ENCODE data around the gene ANO1.

ANO1 gene

GRCh38 chr11:70183483-70184176, 105.5 kb downstream of the ANO1 start:
- no peaks in the 10 kb centered on the region for H3K9me3 ChIP-seq (ENCODE audit: control insufficient read depth, low read length)
- no peaks in the 10 kb centered on the region for H3K36me3 ChIP-seq (ENCODE audit: control insufficient read depth, insufficient read depth, low read length)
- DNase-seq: no peak
- no peaks in the 10 kb centered on the region for H3K4me1 ChIP-seq (ENCODE audit: control insufficient read depth, insufficient read depth, low read length, poor library complexity, severe bottlenecking)
- no peak overlapping the region for H3K4me3 ChIP-seq (ENCODE audit: insufficient read depth, low read depth, low read length, poor library complexity, severe bottlenecking)
- no peak overlapping the region for H3K27ac ChIP-seq (ENCODE audit: insufficient read depth, low read length, poor library complexity, severe bottlenecking)
- H3K27me3 ChIP-seq (replicated peaks; ENCODE audit: control insufficient read depth, insufficient read depth, low read length, poor library complexity, severe bottlenecking): no peaks in the 10 kb centered on the region

- Histone ChIP-seq H3K9me3 (ENCODE audit: control insufficient read depth, low read length) (no peaks in the 10 kb centered on the region), H3K27me3 (replicated peaks; ENCODE audit: control insufficient read depth, insufficient read depth, low read length, poor library complexity, severe bottlenecking) (no peaks in the 10 kb centered on the region), H3K4me3 (ENCODE audit: insufficient read depth, low read depth, low read length, poor library complexity, severe bottlenecking) (no peak overlapping the region), H3K27ac (ENCODE audit: insufficient read depth, low read length, poor library complexity, severe bottlenecking) (no peak overlapping the region), H3K4me1 (ENCODE audit: control insufficient read depth, insufficient read depth, low read length, poor library complexity, severe bottlenecking) (no peaks in the 10 kb centered on the region), H3K36me3 (ENCODE audit: control insufficient read depth, insufficient read depth, low read length) (no peaks in the 10 kb centered on the region)
- no peak for DNase-seq
Observed at GRCh38 chr11:70184396-70184795, 106.3 kb downstream of the ANO1 start.

DNA sequence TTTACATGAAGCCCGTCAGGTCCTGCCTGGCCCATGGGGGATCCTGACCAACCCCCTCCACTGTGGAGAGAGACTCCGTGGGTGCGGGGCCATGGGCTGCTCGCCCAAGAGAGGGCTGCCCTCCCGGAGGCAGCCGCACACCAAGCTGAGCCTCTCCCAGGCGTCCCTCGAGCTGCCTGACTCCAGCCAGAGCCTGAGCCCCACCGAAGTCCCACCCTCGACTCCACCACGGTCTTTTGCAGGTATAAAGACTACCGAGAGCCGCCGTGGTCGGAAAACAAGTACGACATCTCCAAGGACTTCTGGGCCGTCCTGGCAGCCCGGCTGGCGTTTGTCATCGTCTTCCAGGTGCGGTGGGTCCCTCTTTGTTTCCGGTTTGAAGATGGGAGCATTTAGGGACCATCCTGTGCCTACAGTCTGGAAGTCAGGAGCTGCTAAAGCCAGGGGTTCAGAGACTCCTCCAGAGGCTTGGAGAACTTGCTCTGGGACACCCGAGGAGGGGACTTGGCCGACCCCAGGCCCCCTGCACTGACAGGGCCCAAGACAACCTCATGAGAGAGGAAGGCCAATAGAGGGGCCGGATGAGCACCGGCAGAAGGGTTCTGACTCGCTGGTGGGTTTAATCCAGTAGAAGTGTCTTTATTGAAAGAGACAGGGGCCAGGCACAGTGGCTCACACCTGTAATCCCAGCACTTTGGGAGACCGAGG, 107.4 kb downstream of the ANO1 start:
- Histone ChIP-seq H3K9me3 (ENCODE audit: control insufficient read depth, low read length) (no peaks in the 10 kb centered on the region), H3K27me3 (replicated peaks; ENCODE audit: control insufficient read depth, insufficient read depth, low read length, poor library complexity, severe bottlenecking) (no peaks in the 10 kb centered on the region), H3K36me3 (ENCODE audit: control insufficient read depth, insufficient read depth, low read length) (no peaks in the 10 kb centered on the region), H3K4me3 (ENCODE audit: insufficient read depth, low read depth, low read length, poor library complexity, severe bottlenecking) (no peak overlapping the region), H3K27ac (ENCODE audit: insufficient read depth, low read length, poor library complexity, severe bottlenecking) (no peak overlapping the region), H3K4me1 (ENCODE audit: control insufficient read depth, insufficient read depth, low read length, poor library complexity, severe bottlenecking) (no peaks in the 10 kb centered on the region)
- DNase-seq: no peak

DNA sequence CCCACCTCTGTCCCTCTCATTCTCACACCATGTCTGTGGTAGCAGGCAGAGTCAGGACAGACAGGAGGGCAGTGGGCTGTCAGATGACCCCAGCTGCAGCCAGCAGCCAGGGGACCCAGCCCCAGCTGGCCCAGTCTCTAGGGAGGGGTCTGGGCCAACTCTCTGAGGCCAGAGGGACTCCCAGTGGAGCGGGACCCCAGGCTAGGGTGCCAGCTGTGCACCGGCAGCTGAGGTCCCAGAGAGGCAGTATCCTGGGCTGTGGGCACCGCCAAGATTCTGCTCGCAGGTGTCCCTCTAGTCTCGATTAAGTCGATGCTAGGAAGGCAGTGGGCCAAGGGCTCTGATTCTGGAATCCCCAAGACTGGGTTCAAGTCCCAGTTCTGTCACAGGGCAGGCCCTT, 108.3 kb downstream of the ANO1 start:
- H3K27ac ChIP-seq (ENCODE audit: insufficient read depth, low read length, poor library complexity, severe bottlenecking): no peak overlapping the region
- no peaks in the 10 kb centered on the region for H3K36me3 ChIP-seq (ENCODE audit: control insufficient read depth, insufficient read depth, low read length)
- no peaks in the 10 kb centered on the region for H3K9me3 ChIP-seq (ENCODE audit: control insufficient read depth, low read length)
- H3K27me3 ChIP-seq (replicated peaks; ENCODE audit: control insufficient read depth, insufficient read depth, low read length, poor library complexity, severe bottlenecking): no peaks in the 10 kb centered on the region
- no peak overlapping the region for H3K4me3 ChIP-seq (ENCODE audit: insufficient read depth, low read depth, low read length, poor library complexity, severe bottlenecking)
- H3K4me1 ChIP-seq (ENCODE audit: control insufficient read depth, insufficient read depth, low read length, poor library complexity, severe bottlenecking): peaks cover under 1% of the 10 kb centered on the region
- DNase-seq: no peak

DNA sequence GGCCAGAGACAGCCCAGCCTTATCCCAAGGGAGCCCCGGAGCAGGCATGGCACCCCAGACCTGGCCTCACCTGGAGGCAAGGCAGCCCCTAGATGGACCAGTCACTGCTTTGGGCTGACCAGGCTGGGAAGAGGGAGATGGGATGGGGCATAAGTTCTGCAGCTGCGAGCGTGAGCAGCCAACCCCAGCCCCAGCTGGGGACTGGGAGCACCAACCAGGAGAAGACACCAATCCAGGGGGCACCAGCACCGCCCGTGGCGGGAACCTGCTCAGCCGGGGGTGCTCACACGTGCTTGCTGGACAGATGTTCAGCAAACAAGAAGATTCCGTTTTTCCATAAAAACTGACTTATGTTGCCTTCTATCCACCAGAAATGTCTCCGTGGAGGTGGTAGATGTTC, 108.8 kb downstream of the ANO1 start:
- Histone ChIP-seq H3K9me3 (ENCODE audit: control insufficient read depth, low read length) (no peaks in the 10 kb centered on the region), H3K27me3 (replicated peaks; ENCODE audit: control insufficient read depth, insufficient read depth, low read length, poor library complexity, severe bottlenecking) (no peaks in the 10 kb centered on the region), H3K4me3 (ENCODE audit: insufficient read depth, low read depth, low read length, poor library complexity, severe bottlenecking) (no peak overlapping the region), H3K27ac (ENCODE audit: insufficient read depth, low read length, poor library complexity, severe bottlenecking) (no peak overlapping the region), H3K4me1 (ENCODE audit: control insufficient read depth, insufficient read depth, low read length, poor library complexity, severe bottlenecking) (peaks cover 4% of the 10 kb centered on the region), H3K36me3 (ENCODE audit: control insufficient read depth, insufficient read depth, low read length) (no peaks in the 10 kb centered on the region)
- no peak for DNase-seq

- H3K36me3 ChIP-seq (ENCODE audit: control insufficient read depth, insufficient read depth, low read length): no peaks in the 10 kb centered on the region
- no peaks in the 10 kb centered on the region for H3K27me3 ChIP-seq (replicated peaks; ENCODE audit: control insufficient read depth, insufficient read depth, low read length, poor library complexity, severe bottlenecking)
- peaks cover 4% of the 10 kb centered on the region for H3K4me1 ChIP-seq (ENCODE audit: control insufficient read depth, insufficient read depth, low read length, poor library complexity, severe bottlenecking)
- no peak for DNase-seq
- no peak overlapping the region for H3K27ac ChIP-seq (ENCODE audit: insufficient read depth, low read length, poor library complexity, severe bottlenecking)
- no peaks in the 10 kb centered on the region for H3K9me3 ChIP-seq (ENCODE audit: control insufficient read depth, low read length)
- H3K4me3 ChIP-seq (ENCODE audit: insufficient read depth, low read depth, low read length, poor library complexity, severe bottlenecking): no peak overlapping the region
Observed at GRCh38 chr11:70187771-70188170, 109.7 kb downstream of the ANO1 start.

GRCh38 chr11:70189622-70190021, 111.5 kb downstream of the ANO1 start:
- H3K27ac ChIP-seq (ENCODE audit: insufficient read depth, low read length, poor library complexity, severe bottlenecking): no peak overlapping the region
- no peaks in the 10 kb centered on the region for H3K9me3 ChIP-seq (ENCODE audit: control insufficient read depth, low read length)
- no peak for DNase-seq
- peaks cover 4% of the 10 kb centered on the region for H3K4me1 ChIP-seq (ENCODE audit: control insufficient read depth, insufficient read depth, low read length, poor library complexity, severe bottlenecking)
- no peak overlapping the region for H3K4me3 ChIP-seq (ENCODE audit: insufficient read depth, low read depth, low read length, poor library complexity, severe bottlenecking)
- no peaks in the 10 kb centered on the region for H3K36me3 ChIP-seq (ENCODE audit: control insufficient read depth, insufficient read depth, low read length)
- H3K27me3 ChIP-seq (replicated peaks; ENCODE audit: control insufficient read depth, insufficient read depth, low read length, poor library complexity, severe bottlenecking): no peaks in the 10 kb centered on the region

GRCh38 chr11:70191495-70192140, 113.5 kb downstream of the ANO1 start:
- peak in 2 of 3 donors; percentile 5 to 18 for DNase-seq
- peaks cover 4% of the 10 kb centered on the region for H3K4me1 ChIP-seq (ENCODE audit: control insufficient read depth, insufficient read depth, low read length, poor library complexity, severe bottlenecking)
- H3K4me3 ChIP-seq (ENCODE audit: insufficient read depth, low read depth, low read length, poor library complexity, severe bottlenecking): no peak overlapping the region
- no peaks in the 10 kb centered on the region for H3K9me3 ChIP-seq (ENCODE audit: control insufficient read depth, low read length)
- H3K27me3 ChIP-seq (replicated peaks; ENCODE audit: control insufficient read depth, insufficient read depth, low read length, poor library complexity, severe bottlenecking): no peaks in the 10 kb centered on the region
- no peaks in the 10 kb centered on the region for H3K36me3 ChIP-seq (ENCODE audit: control insufficient read depth, insufficient read depth, low read length)
- no peak overlapping the region for H3K27ac ChIP-seq (ENCODE audit: insufficient read depth, low read length, poor library complexity, severe bottlenecking)

DNA sequence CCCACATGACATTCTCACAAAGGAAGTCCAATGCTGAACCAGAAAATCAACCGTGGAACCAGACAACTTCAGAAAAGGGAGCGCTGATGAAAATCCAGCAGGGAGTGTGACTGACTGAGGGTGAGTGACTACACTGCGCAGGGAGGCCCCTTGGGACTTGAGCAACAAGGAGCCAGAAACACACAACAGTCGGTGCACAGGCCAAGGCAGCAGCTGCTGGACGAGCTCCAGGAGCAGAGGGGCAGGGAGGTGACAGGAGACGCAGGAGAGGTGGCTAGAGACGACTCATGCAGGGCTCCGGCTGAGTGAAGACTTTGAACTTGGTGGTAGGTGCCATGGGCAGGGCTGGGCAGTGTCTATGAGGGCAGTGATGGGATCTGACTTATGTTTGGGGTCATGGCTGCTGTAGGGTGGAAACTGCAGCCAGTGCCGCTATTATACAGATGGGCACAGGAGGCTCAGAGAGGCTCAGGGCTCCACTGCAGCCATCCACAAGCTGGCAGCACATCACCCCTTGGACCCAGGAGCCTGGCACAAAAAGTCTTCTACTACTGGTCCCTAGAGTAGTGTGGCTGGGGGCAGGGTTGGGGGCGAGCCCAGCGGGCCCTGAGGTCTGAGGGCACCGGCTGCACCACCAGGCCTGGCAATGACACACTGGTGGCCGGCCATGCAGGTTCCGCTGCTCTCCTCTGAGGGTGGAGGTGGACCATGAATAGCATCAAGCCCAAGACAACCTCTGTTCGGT, 114.7 kb downstream of the ANO1 start:
- H3K27ac ChIP-seq (ENCODE audit: insufficient read depth, low read length, poor library complexity, severe bottlenecking): no peak overlapping the region

More for the DNA sequence above, 114.7 kb downstream of the ANO1 start:
- no peak overlapping the region for H3K4me3 ChIP-seq (ENCODE audit: insufficient read depth, low read depth, low read length, poor library complexity, severe bottlenecking)
- no peaks in the 10 kb centered on the region for H3K36me3 ChIP-seq (ENCODE audit: control insufficient read depth, insufficient read depth, low read length)
- no peaks in the 10 kb centered on the region for H3K9me3 ChIP-seq (ENCODE audit: control insufficient read depth, low read length)
- DNase-seq: no peak
- no peaks in the 10 kb centered on the region for H3K27me3 ChIP-seq (replicated peaks; ENCODE audit: control insufficient read depth, insufficient read depth, low read length, poor library complexity, severe bottlenecking)
- peaks cover 4% of the 10 kb centered on the region for H3K4me1 ChIP-seq (ENCODE audit: control insufficient read depth, insufficient read depth, low read length, poor library complexity, severe bottlenecking)
